ENCODE data around the gene ARFRP1.
"Not testable (repeated sequence)": the region's sequence is repeated elsewhere in the genome, so short reads cannot be mapped to it uniquely, and the experiment has no call there.

Gene ARFRP1

GRCh38 chr20:63671695-63672094 is 36.1 kb downstream of the ARFRP1 start:
- DNase-seq: not testable (repeated sequence)

DNA sequence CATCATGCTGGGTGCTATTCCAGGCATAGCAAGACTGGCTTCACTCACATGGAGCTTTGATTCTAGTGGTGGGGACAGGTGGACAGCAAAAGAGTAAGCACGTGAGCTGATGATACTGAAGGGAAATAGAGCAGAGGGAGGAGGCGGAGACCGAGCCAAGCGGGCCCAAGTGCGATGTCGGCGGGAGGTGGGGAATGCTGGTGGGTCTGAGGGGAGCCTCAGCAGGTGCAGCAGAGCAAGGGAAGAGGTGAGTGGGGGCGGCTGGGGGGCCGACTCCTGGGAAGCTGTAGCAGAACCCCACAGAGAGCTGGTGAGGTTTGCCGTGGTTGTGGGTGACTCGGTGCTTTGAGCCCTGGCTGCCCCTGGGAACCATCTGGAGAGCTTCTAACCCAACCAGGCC is 39.4 kb downstream of the ARFRP1 start:
- no peak for DNase-seq

DNA sequence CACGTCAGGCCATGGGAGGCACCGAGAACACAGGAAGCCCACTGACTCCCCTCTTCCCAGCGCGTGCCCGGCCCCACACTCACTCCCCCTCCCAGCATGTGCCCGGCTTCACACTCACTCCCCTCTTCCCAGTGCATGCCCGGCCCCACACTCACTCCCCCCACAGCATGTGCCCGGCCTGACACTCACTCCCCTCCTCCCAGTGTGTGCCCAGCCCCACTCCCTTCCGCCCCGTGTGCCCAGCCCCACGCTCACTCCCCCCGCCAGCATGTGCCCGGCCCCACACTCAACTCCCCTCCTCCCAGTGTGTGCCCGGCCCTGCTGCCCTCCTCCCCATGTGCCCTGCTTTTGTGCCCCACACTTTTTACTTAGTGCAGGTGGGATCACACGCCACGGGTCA is 39.9 kb downstream of the ARFRP1 start:
- DNase-seq: no peak

DNA sequence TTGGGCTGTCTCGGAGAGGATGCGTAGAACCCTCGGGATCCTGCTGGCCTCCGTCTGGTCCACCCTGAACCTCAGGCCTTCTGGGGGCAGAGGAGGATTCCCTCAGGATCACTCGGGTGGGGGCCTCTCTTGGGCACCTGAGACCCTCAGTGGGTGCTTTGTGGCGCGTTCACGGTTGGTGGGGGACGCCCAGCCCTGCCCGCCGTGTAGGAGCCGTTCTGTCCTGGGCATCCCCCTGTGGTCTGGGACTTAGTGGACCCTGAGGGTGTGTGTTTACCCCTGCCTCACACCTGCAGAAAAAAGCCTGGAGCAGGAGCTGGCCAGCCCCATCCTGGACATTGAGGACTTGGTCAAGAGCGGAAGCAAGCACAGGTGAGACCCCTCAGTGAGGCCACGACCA is 42.1 kb downstream of the ARFRP1 start:
- DNase-seq: no peak

GRCh38 chr20:63664861-63665594 is 42.7 kb downstream of the ARFRP1 start:
- DNase-seq: no peak

GRCh38 chr20:63664143-63664851 is 43.5 kb downstream of the ARFRP1 start:
- no peak for DNase-seq

- DNase-seq: no peak
These were observed 44.3 kb downstream of the ARFRP1 start for GRCh38 chr20:63663332-63664066.

- DNase-seq: no peak
These were observed 45.0 kb downstream of the ARFRP1 start for GRCh38 chr20:63662813-63663189.

GRCh38 chr20:63661959-63662812 is 45.6 kb downstream of the ARFRP1 start:
- DNase-seq: no peak

DNA sequence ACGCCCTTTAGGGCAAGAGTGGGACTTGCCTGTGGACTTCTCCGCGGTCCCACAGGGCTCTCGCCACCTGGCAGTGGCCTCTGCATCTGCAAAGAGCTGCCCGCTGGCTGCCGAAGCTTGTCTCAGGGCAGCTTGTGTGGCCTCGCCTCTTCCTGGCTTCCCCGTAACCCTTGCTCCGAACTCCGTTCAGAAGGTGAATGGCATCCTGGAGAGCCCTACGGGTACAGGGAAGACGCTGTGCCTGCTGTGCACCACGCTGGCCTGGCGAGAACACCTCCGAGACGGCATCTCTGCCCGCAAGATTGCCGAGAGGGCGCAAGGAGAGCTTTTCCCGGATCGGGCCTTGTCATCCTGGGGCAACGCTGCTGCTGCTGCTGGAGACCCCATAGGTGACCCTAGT is 46.7 kb downstream of the ARFRP1 start:
- no peak for DNase-seq

DNA sequence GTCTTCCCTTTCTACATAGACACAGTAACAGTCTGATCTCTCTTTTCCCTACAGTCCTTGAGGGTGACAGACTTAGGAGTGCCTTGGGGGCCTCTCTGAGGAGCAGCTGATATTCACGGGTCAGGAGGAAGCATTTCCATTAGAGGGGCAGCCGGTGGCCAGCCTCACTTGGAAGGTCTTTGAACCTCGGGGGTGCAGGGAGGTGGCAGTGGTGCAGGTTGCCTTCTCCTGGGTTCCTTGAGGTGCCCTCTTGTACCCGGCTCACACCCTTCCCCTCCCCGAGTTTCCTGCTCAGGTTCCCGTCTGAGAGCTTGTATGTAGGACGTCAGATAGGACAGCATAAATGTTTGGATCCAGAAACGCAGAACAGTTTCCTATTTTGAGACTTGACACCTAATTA is 47.2 kb downstream of the ARFRP1 start:
- no peak for DNase-seq

DNA sequence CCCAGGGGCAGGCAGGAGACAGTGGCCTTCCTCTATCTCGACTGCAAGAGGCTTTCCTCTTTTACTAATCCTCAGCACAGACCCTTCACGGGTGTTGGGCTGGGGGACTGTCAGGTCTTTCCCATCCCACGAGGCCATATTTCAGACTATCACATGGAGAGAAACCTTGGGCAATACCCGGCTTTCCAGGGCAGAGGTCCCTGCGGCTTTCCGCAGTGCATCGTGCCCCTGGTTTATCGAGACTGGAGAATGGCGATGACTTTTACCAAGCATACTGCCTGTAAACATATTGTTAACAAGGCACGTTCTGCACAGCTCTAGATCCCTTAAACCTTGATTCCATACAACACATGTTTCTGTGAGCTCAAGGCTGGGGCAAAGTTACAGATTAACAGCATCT is 47.6 kb downstream of the ARFRP1 start:
- not testable (repeated sequence) for DNase-seq

DNA sequence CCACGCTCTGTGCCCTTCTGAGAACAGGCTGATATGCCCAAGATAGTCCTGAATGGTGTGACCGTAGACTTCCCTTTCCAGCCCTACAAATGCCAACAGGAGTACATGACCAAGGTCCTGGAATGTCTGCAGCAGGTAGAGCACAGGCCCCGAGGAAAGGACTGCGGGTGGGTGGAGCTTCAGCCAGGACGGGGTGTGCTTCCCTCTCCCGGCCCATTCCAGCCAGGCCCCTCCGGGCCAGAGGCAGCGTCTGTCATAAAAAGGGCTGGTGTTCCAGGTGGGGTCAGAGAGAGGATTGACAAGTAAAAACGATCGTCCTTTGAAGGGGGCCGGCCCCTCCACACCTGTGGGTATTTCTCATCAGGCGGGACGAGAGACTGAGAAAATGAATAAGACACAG is 48.4 kb downstream of the ARFRP1 start:
- no peak for DNase-seq

GRCh38 chr20:63658749-63659187 is 49.0 kb downstream of the ARFRP1 start:
- no peak for DNase-seq

GRCh38 chr20:63657937-63658748 is 49.6 kb downstream of the ARFRP1 start, which contains the start of gene RTEL1:
TSS of gene RTEL1 (plus strand) at chr20:63658312. CDS start at chr20:63659403, 1,091 bp downstream.
- DNase-seq: peak; percentile 92

- no peak for DNase-seq
These were observed 50.4 kb downstream of the ARFRP1 start for GRCh38 chr20:63657260-63657936.

DNA sequence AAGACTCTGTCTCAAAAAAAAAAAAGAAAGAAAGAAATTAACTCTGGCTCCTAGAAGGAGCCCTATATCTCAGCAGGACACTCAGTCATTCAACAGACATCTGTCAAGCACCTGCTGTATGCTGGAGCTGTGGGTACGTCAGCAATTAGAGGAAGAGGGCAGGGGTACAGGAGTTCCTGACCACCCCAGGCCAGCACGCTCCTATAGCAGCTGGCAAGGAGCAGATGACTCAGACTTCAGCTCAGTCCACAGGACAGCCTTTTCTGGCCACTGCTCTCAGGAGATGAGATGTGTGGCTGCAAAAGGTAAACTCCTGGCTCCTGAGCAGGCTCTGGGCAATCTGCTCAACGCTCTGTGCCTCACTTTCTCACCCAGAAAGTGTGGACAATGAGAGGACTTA is 51.3 kb downstream of the ARFRP1 start:
- no peak for DNase-seq

DNA sequence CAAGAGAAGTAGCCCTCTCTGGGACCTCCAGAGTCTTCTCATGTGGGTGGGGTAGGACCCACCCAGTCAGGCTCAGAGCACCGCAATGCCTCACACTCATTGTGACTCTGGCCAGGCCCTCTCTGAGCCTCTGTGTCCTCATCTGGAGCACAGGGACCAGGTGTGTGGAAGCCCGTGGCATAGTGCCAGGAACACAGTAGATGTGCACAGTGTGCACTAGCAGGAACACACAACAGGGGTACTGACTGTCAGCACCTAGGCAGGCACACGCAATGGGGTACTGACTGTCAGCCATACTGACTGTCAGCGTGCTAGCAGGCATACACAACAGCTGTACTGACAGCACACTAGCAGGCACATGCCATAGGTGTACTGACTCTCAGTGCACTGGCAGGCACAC is 52.5 kb downstream of the ARFRP1 start:
- peak; percentile 20 for DNase-seq

- DNase-seq: no peak
These were observed 53.7 kb downstream of the ARFRP1 start for GRCh38 chr20:63653974-63654668.
